HEK293 (cell line): ENCODE measurements around the gene PRRC2C.

ENCODE experiments used
- CTCF ChIA-PET: fragments of 350-600 bp; formaldehyde crosslinking; extraction: SDS; loops from one replicate; lab custom pipeline; 2021; ENCODE audit warnings: antibody characterized with exemption; lab: Yijun Ruan, JAX
- POLR2A ChIA-PET: fragments of 300-600 bp; formaldehyde crosslinking; extraction: SDS; loops from one replicate; lab custom pipeline; 2020; ENCODE audit warnings: antibody characterized with exemption, inconsistent platforms; lab: Yijun Ruan, JAX
- H3K27ac ChIP-seq: fragments of 200-500 bp; sonication (Bioruptor generic); 2 replicates; pipeline ENCODE4 v1.5.1; 2014; ENCODE audit warnings: low read depth, low read length, control low read depth, inconsistent platforms; ENCODE audit errors: extremely low read depth
- H3K36me3 ChIP-seq, 2 experiments: fragments of 200-500 bp in 1 of 2; sonication (Bioruptor generic) in 1 of 2; 1 replicate in 1 of 2; 2 replicates in 1 of 2; pipeline ENCODE4 v1.5.1; 2014 to 2017; ENCODE audit warnings: inconsistent platforms in 2 of 2, low read length in 2 of 2; ENCODE audit not compliant: control insufficient read depth in 2 of 2, insufficient read depth in 1 of 2
- H3K4me1 ChIP-seq: fragments of 200-500 bp; sonication (Bioruptor generic); 2 replicates; pipeline ENCODE4 v1.5.1; 2014; ENCODE audit warnings: mild to moderate bottlenecking, low read length, inconsistent platforms; ENCODE audit not compliant: control insufficient read depth, insufficient read depth
- H3K4me3 ChIP-seq: 2 replicates; pipeline ENCODE4 v1.5.1; 2011; ENCODE audit warnings: low read depth, mild to moderate bottlenecking, control low read depth, low read length, moderate library complexity
- H3K9me3 ChIP-seq: fragments of 200-500 bp; sonication (Bioruptor generic); 2 replicates; pipeline ENCODE4 v1.5.1; 2014; ENCODE audit warnings: low read depth, low read length, inconsistent platforms; ENCODE audit not compliant: control insufficient read depth, insufficient read depth
- KLF1 ChIP-seq: fragments of 450-650 bp; formaldehyde crosslinking; IDR thresholded peaks from 2 replicates; pipeline ENCODE4 v1.5.1; 2016; ENCODE audit warnings: missing biosample characterization, missing genetic modification characterization
- KLF10 ChIP-seq: fragments of 450-650 bp; IDR thresholded peaks from 2 replicates; pipeline ENCODE4 v1.5.1; 2018; ENCODE audit warnings: missing biosample characterization, mild to moderate bottlenecking, missing genetic modification characterization
- REPIN1 ChIP-seq: fragments of 450-650 bp; formaldehyde crosslinking; IDR thresholded peaks from 2 replicates; pipeline ENCODE4 v1.5.1; 2017; ENCODE audit warnings: missing biosample characterization, missing genetic modification characterization, low read depth
- SCRT1 ChIP-seq: fragments of 450-650 bp; formaldehyde crosslinking; IDR thresholded peaks from 2 replicates; pipeline ENCODE4 v1.5.1; 2016; ENCODE audit warnings: missing biosample characterization, missing genetic modification characterization, borderline replicate concordance
- SP7 ChIP-seq: fragments of 450-650 bp; formaldehyde crosslinking; IDR thresholded peaks from 2 replicates; pipeline ENCODE4 v1.5.1; 2016; ENCODE audit warnings: missing biosample characterization, missing genetic modification characterization
- YY1 ChIP-seq: fragments of 450-650 bp; formaldehyde crosslinking; IDR thresholded peaks from 2 replicates; pipeline ENCODE4 v1.5.1; 2018; ENCODE audit warnings: missing biosample characterization, missing genetic modification characterization
- ZFP37 ChIP-seq: fragments of 450-650 bp; formaldehyde crosslinking; IDR thresholded peaks from 2 replicates; pipeline ENCODE4 v1.5.1; 2016; ENCODE audit warnings: missing biosample characterization, missing genetic modification characterization
- ZNF138 ChIP-seq: fragments of 450-650 bp; formaldehyde crosslinking; IDR thresholded peaks from 2 replicates; pipeline ENCODE4 v1.5.1; 2016; ENCODE audit warnings: missing biosample characterization, missing genetic modification characterization, borderline replicate concordance
- ZNF548 ChIP-seq: fragments of 450-650 bp; formaldehyde crosslinking; IDR thresholded peaks from 2 replicates; pipeline ENCODE4 v1.5.1; 2016; ENCODE audit warnings: missing biosample characterization, missing genetic modification characterization
- ZNF600 ChIP-seq: fragments of 450-650 bp; formaldehyde crosslinking; IDR thresholded peaks from 2 replicates; pipeline ENCODE4 v1.5.1; 2016; ENCODE audit warnings: missing biosample characterization, missing genetic modification characterization
- ZNF670 ChIP-seq: fragments of 450-650 bp; formaldehyde crosslinking; IDR thresholded peaks from 2 replicates; pipeline ENCODE4 v1.5.1; 2016; ENCODE audit warnings: missing biosample characterization, missing genetic modification characterization, low read depth
- ZNF707 ChIP-seq: fragments of 450-650 bp; formaldehyde crosslinking; IDR thresholded peaks from 2 replicates; pipeline ENCODE4 v1.5.1; 2016; ENCODE audit warnings: missing biosample characterization, missing genetic modification characterization
- ZNF747 ChIP-seq: fragments of 450-650 bp; formaldehyde crosslinking; IDR thresholded peaks from 2 replicates; pipeline ENCODE4 v1.5.1; 2016; ENCODE audit warnings: missing biosample characterization, missing genetic modification characterization
- ZNF76 ChIP-seq: fragments of 450-650 bp; formaldehyde crosslinking; IDR thresholded peaks from 2 replicates; pipeline ENCODE4; 2016; ENCODE audit warnings: low read depth, missing biosample characterization, missing genetic modification characterization, borderline replicate concordance
- ZNF830 ChIP-seq: fragments of 450-650 bp; IDR thresholded peaks from 2 replicates; pipeline ENCODE4 v1.5.0; 2018; ENCODE audit warnings: missing biosample characterization, missing genetic modification characterization, low read depth, mild to moderate bottlenecking, moderate library complexity
- TF ChIP-seq, protein P1 (sequence below): fragments of 450-650 bp; formaldehyde crosslinking; IDR thresholded peaks from 2 replicates; pipeline ENCODE4 v1.5.1; 2017; ENCODE audit warnings: missing biosample characterization, missing genetic modification characterization
- TF ChIP-seq, protein P2 (sequence below): fragments of 450-650 bp; formaldehyde crosslinking; IDR thresholded peaks from 2 replicates; pipeline ENCODE4 v1.5.1; 2016; ENCODE audit warnings: missing biosample characterization, missing genetic modification characterization
- TF ChIP-seq, protein P3 (sequence below): fragments of 450-650 bp; formaldehyde crosslinking; IDR thresholded peaks from 2 replicates; pipeline ENCODE4 v1.5.1; 2017; ENCODE audit warnings: missing biosample characterization, missing genetic modification characterization
- TF ChIP-seq, protein P4 (sequence below): fragments of 450-650 bp; formaldehyde crosslinking; conservative IDR thresholded peaks from 2 replicates; pipeline ENCODE4 v1.5.1; 2016; ENCODE audit warnings: low read depth, missing biosample characterization, missing genetic modification characterization
- TF ChIP-seq, protein P5 (sequence below): fragments of 450-650 bp; formaldehyde crosslinking; IDR thresholded peaks from 2 replicates; pipeline ENCODE4 v1.5.1; 2016; ENCODE audit warnings: missing biosample characterization, missing genetic modification characterization

Gene PRRC2C

DNA sequence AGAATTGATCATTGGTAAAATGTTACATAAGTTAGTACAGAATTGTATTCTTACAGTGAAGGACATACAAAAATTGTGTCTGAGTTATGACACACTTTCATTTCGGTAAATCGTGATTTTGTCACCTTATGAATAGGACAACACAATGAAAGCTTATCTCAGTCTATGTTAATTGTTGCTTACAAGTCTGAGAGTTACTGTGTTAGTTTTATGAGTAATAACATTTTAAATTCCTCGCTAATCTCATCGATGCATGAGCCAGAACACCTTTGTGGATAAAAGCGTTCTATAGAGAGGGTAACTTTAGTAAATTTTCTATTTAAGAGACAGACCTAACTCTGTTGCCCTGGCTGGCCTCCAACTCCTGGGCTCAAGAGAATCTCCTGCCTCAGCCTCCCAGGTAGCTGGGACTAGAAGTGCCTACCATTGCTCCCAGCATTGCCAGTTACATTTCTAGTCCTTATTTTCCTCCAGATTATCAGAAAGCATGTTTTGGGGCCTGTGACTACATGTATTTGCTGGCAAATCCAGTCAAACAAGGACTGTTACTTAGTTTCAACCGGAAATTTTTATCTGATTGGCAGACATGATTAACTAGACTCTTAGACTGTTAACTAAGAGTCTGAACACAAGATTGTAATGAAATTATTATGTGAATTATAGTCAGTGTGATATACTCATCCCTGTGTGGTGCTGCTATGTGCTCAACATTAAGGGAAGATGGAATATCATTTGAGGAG is 3.0 kb downstream of the PRRC2C start:
- Histone ChIP-seq H3K4me3 (no peak overlapping the region), H3K9me3 (no peaks in the 10 kb centered on the region), H3K36me3 (peaks cover 3 to 12% of the 10 kb centered on the region in 2 experiments; a peak in 2 of 3 replicates), H3K27ac (no peak overlapping the region), H3K4me1 (peaks cover 8% of the 10 kb centered on the region)
- CTCF ChIA-PET = no interaction called here
- POLR2A ChIA-PET = no interaction called here
- TF ChIP-seq, protein P1, sequence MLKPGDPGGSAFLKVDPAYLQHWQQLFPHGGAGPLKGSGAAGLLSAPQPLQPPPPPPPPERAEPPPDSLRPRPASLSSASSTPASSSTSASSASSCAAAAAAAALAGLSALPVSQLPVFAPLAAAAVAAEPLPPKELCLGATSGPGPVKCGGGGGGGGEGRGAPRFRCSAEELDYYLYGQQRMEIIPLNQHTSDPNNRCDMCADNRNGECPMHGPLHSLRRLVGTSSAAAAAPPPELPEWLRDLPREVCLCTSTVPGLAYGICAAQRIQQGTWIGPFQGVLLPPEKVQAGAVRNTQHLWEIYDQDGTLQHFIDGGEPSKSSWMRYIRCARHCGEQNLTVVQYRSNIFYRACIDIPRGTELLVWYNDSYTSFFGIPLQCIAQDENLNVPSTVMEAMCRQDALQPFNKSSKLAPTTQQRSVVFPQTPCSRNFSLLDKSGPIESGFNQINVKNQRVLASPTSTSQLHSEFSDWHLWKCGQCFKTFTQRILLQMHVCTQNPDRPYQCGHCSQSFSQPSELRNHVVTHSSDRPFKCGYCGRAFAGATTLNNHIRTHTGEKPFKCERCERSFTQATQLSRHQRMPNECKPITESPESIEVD (tag by site-specific recombination) = peak; percentile 72
- TF ChIP-seq SP7 (tag by site-specific recombination) = peak; percentile 41; the same call in 1 of the 2 replicates
- TF ChIP-seq KLF1 (tag by site-specific recombination) = no peak
- TF ChIP-seq, protein P2, sequence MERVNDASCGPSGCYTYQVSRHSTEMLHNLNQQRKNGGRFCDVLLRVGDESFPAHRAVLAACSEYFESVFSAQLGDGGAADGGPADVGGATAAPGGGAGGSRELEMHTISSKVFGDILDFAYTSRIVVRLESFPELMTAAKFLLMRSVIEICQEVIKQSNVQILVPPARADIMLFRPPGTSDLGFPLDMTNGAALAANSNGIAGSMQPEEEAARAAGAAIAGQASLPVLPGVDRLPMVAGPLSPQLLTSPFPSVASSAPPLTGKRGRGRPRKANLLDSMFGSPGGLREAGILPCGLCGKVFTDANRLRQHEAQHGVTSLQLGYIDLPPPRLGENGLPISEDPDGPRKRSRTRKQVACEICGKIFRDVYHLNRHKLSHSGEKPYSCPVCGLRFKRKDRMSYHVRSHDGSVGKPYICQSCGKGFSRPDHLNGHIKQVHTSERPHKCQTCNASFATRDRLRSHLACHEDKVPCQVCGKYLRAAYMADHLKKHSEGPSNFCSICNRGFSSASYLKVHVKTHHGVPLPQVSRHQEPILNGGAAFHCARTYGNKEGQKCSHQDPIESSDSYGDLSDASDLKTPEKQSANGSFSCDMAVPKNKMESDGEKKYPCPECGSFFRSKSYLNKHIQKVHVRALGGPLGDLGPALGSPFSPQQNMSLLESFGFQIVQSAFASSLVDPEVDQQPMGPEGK (tag by site-specific recombination) = no peak
- TF ChIP-seq REPIN1 (tag by site-specific recombination) = no peak
- TF ChIP-seq YY1 (tag by site-specific recombination) = no peak
- TF ChIP-seq, protein P3, sequence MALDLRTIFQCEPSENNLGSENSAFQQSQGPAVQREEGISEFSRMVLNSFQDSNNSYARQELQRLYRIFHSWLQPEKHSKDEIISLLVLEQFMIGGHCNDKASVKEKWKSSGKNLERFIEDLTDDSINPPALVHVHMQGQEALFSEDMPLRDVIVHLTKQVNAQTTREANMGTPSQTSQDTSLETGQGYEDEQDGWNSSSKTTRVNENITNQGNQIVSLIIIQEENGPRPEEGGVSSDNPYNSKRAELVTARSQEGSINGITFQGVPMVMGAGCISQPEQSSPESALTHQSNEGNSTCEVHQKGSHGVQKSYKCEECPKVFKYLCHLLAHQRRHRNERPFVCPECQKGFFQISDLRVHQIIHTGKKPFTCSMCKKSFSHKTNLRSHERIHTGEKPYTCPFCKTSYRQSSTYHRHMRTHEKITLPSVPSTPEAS (tag by site-specific recombination) = no peak
- TF ChIP-seq, protein P4, sequence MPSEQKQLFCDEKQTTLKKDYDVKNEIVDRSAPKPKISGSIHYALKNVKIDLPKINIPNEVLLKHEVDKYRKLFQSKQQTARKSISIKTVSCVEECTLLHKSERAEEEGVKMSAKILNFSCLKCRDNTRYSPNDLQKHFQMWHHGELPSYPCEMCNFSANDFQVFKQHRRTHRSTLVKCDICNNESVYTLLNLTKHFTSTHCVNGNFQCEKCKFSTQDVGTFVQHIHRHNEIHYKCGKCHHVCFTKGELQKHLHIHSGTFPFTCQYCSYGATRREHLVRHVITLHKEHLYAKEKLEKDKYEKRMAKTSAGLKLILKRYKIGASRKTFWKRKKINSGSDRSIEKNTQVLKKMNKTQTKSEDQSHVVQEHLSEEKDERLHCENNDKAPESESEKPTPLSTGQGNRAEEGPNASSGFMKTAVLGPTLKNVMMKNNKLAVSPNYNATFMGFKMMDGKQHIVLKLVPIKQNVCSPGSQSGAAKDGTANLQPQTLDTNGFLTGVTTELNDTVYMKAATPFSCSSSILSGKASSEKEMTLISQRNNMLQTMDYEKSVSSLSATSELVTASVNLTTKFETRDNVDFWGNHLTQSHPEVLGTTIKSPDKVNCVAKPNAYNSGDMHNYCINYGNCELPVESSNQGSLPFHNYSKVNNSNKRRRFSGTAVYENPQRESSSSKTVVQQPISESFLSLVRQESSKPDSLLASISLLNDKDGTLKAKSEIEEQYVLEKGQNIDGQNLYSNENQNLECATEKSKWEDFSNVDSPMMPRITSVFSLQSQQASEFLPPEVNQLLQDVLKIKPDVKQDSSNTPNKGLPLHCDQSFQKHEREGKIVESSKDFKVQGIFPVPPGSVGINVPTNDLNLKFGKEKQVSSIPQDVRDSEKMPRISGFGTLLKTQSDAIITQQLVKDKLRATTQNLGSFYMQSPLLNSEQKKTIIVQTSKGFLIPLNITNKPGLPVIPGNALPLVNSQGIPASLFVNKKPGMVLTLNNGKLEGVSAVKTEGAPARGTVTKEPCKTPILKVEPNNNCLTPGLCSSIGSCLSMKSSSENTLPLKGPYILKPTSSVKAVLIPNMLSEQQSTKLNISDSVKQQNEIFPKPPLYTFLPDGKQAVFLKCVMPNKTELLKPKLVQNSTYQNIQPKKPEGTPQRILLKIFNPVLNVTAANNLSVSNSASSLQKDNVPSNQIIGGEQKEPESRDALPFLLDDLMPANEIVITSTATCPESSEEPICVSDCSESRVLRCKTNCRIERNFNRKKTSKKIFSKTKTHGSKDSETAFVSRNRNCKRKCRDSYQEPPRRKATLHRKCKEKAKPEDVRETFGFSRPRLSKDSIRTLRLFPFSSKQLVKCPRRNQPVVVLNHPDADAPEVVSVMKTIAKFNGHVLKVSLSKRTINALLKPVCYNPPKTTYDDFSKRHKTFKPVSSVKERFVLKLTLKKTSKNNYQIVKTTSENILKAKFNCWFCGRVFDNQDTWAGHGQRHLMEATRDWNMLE (tag by site-specific recombination) = no peak
- TF ChIP-seq ZNF830 (tag by site-specific recombination) = no peak
- no peak for TF ChIP-seq ZNF76 (tag by site-specific recombination)
- TF ChIP-seq KLF10 (tag by site-specific recombination) = no peak
- TF ChIP-seq ZNF600 (tag by site-specific recombination) = 0 out of 2 replicates have a peak, but pooled peaks have one; percentile 14
- no peak for TF ChIP-seq ZNF548
- no peak for TF ChIP-seq ZNF138
- no peak for TF ChIP-seq SCRT1 (tag by site-specific recombination)
- no peak for TF ChIP-seq ZNF747 (tag by site-specific recombination)
- TF ChIP-seq, protein P5, sequence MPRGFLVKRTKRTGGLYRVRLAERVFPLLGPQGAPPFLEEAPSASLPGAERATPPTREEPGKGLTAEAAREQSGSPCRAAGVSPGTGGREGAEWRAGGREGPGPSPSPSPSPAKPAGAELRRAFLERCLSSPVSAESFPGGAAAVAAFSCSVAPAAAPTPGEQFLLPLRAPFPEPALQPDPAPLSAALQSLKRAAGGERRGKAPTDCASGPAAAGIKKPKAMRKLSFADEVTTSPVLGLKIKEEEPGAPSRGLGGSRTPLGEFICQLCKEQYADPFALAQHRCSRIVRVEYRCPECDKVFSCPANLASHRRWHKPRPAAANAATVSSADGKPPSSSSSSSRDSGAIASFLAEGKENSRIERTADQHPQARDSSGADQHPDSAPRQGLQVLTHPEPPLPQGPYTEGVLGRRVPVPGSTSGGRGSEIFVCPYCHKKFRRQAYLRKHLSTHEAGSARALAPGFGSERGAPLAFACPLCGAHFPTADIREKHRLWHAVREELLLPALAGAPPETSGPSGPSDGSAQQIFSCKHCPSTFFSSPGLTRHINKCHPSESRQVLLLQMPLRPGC = no peak
- no peak for TF ChIP-seq ZFP37
- no peak for TF ChIP-seq ZNF670 (tag by site-specific recombination)
- no peak for TF ChIP-seq ZNF707 (tag by site-specific recombination)
